ENCODE results near the gene TMPRSS13.

Gene TMPRSS13

GRCh38 chr11:117921893-117922292, 7.3 kb downstream of the TMPRSS13 start:
- H3K4me3 ChIP-seq (ENCODE audit: low read depth, low read length) = no peak overlapping the region
- no peak for TF ChIP-seq CTCF (IDR thresholded peaks at IDR 0.05; ENCODE audit: low read depth, low read length)

GRCh38 chr11:117921456-117921855, 7.7 kb downstream of the TMPRSS13 start:
- TF ChIP-seq CTCF (IDR thresholded peaks at IDR 0.05; ENCODE audit: low read depth, low read length) = no peak
- no peak overlapping the region for H3K4me3 ChIP-seq (ENCODE audit: low read depth, low read length)

GRCh38 chr11:117919781-117920221, 9.4 kb downstream of the TMPRSS13 start:
- TF ChIP-seq CTCF (IDR thresholded peaks at IDR 0.05; ENCODE audit: low read depth, low read length) = no peak
- H3K4me3 ChIP-seq (ENCODE audit: low read depth, low read length) = no peak overlapping the region

- TF ChIP-seq CTCF (IDR thresholded peaks at IDR 0.05; ENCODE audit: low read depth, low read length) = no peak
These were observed 9.9 kb downstream of the TMPRSS13 start for GRCh38 chr11:117919341-117919740.

GRCh38 chr11:117918366-117919255, 10.6 kb downstream of the TMPRSS13 start:
- no peak overlapping the region for H3K4me3 ChIP-seq (ENCODE audit: low read depth, low read length)
- no peak for TF ChIP-seq CTCF (IDR thresholded peaks at IDR 0.05; ENCODE audit: low read depth, low read length)

More at GRCh38 chr11:117919341-117919740, 9.9 kb downstream of the TMPRSS13 start:
- no peak overlapping the region for H3K4me3 ChIP-seq (ENCODE audit: low read depth, low read length)

- no peak overlapping the region for H3K4me3 ChIP-seq (ENCODE audit: low read depth, low read length)
- no peak for TF ChIP-seq CTCF (IDR thresholded peaks at IDR 0.05; ENCODE audit: low read depth, low read length)
These were observed 11.5 kb downstream of the TMPRSS13 start for GRCh38 chr11:117917591-117918151.

GRCh38 chr11:117916956-117917355, 12.2 kb downstream of the TMPRSS13 start:
- H3K4me3 ChIP-seq (ENCODE audit: low read depth, low read length) = no peak overlapping the region
- TF ChIP-seq CTCF (IDR thresholded peaks at IDR 0.05; ENCODE audit: low read depth, low read length) = no peak
